Measurements from ENCODE around the gene RAF1. TPM values are rescaled to one million over a fixed set of nuclear protein-coding genes. Genes with fewer than 3 reads are reported as not detected.

The RAF1 gene
- total RNA-seq, 1 experiment from 2014 or later: 101 TPM

DNA sequence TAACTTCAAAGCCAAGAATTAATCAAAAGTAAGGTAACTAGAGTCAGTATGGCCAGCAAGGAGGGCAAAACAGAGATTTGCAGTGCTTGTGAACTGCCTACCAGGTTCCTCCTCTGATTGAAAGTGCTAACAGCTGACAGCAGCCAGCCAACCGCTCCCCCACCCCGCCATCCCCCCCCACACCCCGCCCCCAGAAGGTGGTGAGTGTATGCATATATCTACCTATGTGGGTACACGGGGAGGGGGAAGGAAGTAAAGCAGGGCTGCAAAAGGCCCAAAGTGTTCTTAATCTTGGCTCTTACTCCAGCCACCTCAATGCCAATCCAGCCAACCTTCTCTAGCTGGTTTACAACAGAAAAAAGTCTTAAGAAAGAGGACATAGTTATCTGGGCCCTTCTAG is 50.7 kb downstream of the RAF1 start:
- no peaks in the 10 kb centered on the region for H3K9me3 Mint-ChIP-seq
- POLR2A ChIA-PET: no interaction called here
- H3K27me3 Mint-ChIP-seq (ENCODE audit: low read depth): no peaks in the 10 kb centered on the region
- H3K4me3 Mint-ChIP-seq: no peak overlapping the region
- H3K36me3 Mint-ChIP-seq: peaks cover 31% of the 10 kb centered on the region
- ATAC-seq (no peak), DNase-seq (ENCODE audit: low spot score) (no peak)
- H3K27ac Mint-ChIP-seq: peak overlapping the region; percentile 22
- CTCF ChIA-PET: interaction anchor here (0.9 kb wide), 1 partner anchor 210 kb away, joined by 4 read pairs; no protein-coding TSS in a partner anchor
- no peak for TF ChIP-seq EMX1 (CRISPR knock-in tag; IDR thresholded peaks at IDR 0.05)
- TF ChIP-seq ELF4 (CRISPR knock-in tag; IDR thresholded peaks at IDR 0.05; ENCODE audit: low read depth): no peak
- no peak for TF ChIP-seq ZBTB21 (CRISPR knock-in tag; IDR thresholded peaks at IDR 0.05; ENCODE audit: borderline replicate concordance)
- no peak for TF ChIP-seq ZNF219 (CRISPR knock-in tag; IDR thresholded peaks at IDR 0.05; ENCODE audit: borderline replicate concordance)
- TF ChIP-seq TEAD1 (CRISPR knock-in tag; IDR thresholded peaks at IDR 0.05): no peak
- TF ChIP-seq, protein P1, sequence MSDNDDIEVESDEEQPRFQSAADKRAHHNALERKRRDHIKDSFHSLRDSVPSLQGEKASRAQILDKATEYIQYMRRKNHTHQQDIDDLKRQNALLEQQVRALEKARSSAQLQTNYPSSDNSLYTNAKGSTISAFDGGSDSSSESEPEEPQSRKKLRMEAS (CRISPR knock-in tag; IDR thresholded peaks at IDR 0.05): no peak
- no peak for TF ChIP-seq MYBL2 (CRISPR knock-in tag; IDR thresholded peaks at IDR 0.05)
- TF ChIP-seq CREB1 (CRISPR knock-in tag; IDR thresholded peaks at IDR 0.05): no peak
- no peak for TF ChIP-seq NR2C2 (CRISPR knock-in tag; IDR thresholded peaks at IDR 0.05)
- TF ChIP-seq FOXJ3 (CRISPR knock-in tag; IDR thresholded peaks at IDR 0.05; ENCODE audit: borderline replicate concordance): no peak
- TF ChIP-seq GABPB1 (CRISPR knock-in tag; IDR thresholded peaks at IDR 0.05): no peak
- TF ChIP-seq NFYB (CRISPR knock-in tag; conservative IDR thresholded peaks at IDR 0.05; ENCODE audit: low read depth): no peak
- TF ChIP-seq, protein P2, sequence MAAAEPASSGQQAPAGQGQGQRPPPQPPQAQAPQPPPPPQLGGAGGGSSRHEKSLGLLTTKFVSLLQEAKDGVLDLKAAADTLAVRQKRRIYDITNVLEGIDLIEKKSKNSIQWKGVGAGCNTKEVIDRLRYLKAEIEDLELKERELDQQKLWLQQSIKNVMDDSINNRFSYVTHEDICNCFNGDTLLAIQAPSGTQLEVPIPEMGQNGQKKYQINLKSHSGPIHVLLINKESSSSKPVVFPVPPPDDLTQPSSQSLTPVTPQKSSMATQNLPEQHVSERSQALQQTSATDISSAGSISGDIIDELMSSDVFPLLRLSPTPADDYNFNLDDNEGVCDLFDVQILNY (CRISPR knock-in tag; IDR thresholded peaks at IDR 0.05): no peak
- TF ChIP-seq TP53 (CRISPR knock-in tag; IDR thresholded peaks at IDR 0.05): no peak
- TF ChIP-seq, protein P3, sequence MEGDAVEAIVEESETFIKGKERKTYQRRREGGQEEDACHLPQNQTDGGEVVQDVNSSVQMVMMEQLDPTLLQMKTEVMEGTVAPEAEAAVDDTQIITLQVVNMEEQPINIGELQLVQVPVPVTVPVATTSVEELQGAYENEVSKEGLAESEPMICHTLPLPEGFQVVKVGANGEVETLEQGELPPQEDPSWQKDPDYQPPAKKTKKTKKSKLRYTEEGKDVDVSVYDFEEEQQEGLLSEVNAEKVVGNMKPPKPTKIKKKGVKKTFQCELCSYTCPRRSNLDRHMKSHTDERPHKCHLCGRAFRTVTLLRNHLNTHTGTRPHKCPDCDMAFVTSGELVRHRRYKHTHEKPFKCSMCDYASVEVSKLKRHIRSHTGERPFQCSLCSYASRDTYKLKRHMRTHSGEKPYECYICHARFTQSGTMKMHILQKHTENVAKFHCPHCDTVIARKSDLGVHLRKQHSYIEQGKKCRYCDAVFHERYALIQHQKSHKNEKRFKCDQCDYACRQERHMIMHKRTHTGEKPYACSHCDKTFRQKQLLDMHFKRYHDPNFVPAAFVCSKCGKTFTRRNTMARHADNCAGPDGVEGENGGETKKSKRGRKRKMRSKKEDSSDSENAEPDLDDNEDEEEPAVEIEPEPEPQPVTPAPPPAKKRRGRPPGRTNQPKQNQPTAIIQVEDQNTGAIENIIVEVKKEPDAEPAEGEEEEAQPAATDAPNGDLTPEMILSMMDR (IDR thresholded peaks at IDR 0.05): no peak
- no peak for TF ChIP-seq ZNF416 (CRISPR knock-in tag; IDR thresholded peaks at IDR 0.05)
- peaks cover 7% of the 10 kb centered on the region for H3K4me1 Mint-ChIP-seq

DNA sequence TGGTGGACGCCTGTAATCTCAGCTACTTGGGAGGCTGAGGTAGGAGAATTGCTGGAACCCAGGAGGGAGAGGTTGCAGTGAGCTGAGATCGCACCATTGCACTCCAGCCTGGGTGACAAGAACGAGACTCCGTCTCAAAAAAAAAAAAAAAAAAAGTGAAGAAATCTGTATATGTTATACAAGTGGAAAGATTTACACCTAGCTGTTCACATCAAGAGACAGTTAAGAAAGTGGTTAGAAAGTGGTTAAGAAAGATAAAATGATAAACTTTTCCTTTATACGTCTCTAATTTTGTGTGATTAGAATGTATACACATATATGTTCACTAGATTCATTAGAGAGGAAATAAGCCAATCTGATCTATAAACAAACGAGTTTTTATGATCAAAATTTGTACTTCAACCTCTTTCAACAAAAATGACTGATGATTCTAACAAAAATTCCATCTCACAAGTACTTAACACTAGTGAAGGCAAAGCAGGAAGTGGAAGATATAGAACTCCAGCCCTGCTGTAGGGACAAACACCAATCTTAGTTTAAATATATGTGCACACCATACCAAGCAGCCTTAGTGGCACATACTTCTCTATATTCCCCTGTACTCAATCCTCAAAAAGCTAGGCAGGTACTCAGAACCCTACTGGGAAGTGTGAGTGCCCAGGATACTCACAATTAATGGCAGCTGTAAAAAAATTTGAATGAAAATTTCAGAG is 51.2 kb downstream of the RAF1 start:
- Mint-ChIP-seq H3K9me3 (no peaks in the 10 kb centered on the region), H3K27ac (no peak overlapping the region), H3K27me3 (ENCODE audit: low read depth) (no peaks in the 10 kb centered on the region), H3K4me1 (peaks cover 7% of the 10 kb centered on the region), H3K4me3 (no peak overlapping the region), H3K36me3 (peaks cover 30% of the 10 kb centered on the region)
- ChIA-PET POLR2A (no interaction called here), CTCF (interaction anchor here (0.9 kb wide), 1 partner anchor 210 kb away, joined by 4 read pairs; no protein-coding TSS in a partner anchor)
- no peak for TF ChIP-seq NFYB (CRISPR knock-in tag; conservative IDR thresholded peaks at IDR 0.05; ENCODE audit: low read depth)
- TF ChIP-seq, protein P4, sequence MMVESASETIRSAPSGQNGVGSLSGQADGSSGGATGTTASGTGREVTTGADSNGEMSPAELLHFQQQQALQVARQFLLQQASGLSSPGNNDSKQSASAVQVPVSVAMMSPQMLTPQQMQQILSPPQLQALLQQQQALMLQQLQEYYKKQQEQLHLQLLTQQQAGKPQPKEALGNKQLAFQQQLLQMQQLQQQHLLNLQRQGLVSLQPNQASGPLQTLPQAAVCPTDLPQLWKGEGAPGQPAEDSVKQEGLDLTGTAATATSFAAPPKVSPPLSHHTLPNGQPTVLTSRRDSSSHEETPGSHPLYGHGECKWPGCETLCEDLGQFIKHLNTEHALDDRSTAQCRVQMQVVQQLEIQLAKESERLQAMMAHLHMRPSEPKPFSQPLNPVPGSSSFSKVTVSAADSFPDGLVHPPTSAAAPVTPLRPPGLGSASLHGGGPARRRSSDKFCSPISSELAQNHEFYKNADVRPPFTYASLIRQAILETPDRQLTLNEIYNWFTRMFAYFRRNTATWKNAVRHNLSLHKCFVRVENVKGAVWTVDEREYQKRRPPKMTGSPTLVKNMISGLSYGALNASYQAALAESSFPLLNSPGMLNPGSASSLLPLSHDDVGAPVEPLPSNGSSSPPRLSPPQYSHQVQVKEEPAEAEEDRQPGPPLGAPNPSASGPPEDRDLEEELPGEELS (CRISPR knock-in tag; IDR thresholded peaks at IDR 0.05): no peak
- TF ChIP-seq OVOL2 (CRISPR knock-in tag; IDR thresholded peaks at IDR 0.05; ENCODE audit: borderline replicate concordance): no peak
- no peak for TF ChIP-seq CREM (CRISPR knock-in tag; IDR thresholded peaks at IDR 0.05)
- DNase-seq (ENCODE audit: low spot score): no peak
- ATAC-seq: no peak
